Measurements from ENCODE around the gene STARD3. TPM values are rescaled to one million over a fixed set of nuclear protein-coding genes. Genes with fewer than 3 reads are reported as not detected.

The STARD3 gene
- total RNA-seq, 4 donors from 2014 or later, result 27.5 to 47.3 (median 38.6) TPM

DNA sequence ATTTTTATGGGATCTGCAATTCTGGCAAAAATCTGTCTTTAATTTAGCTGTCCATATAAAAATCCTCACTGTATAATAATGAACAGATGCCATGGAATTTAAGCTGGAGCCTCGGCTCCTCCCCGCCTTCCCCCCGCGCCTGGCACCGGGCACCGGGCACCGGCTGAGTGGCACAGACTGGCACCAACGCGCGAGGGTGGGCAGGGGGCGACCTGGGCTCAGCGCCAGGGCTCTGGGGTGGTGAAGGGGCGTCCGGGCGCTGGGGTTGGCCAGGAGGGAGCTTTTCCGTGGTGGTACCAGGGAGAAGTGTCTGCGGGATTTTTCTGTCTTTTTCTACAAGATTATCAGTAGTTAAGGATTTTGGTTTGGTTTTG lies 38.3 kb upstream of the STARD3 start:
- H3K36me3 ChIP-seq, result no peaks in the 10 kb centered on the region
- peaks cover 23 to 38% (median 32%) of the 10 kb centered on the region in 4 donors for H3K4me1 ChIP-seq
- no peak for DNase-seq (ENCODE audit: extremely low spot score)
- H3K9me3 ChIP-seq, result no peaks in the 10 kb centered on the region
- WGBS, result 4% methylated on average over 14 of the region's 17 CpGs
- H3K4me3 ChIP-seq, result peak overlapping the region in 2 of 4 donors; percentile 8 to 13
- TF ChIP-seq, protein P1, sequence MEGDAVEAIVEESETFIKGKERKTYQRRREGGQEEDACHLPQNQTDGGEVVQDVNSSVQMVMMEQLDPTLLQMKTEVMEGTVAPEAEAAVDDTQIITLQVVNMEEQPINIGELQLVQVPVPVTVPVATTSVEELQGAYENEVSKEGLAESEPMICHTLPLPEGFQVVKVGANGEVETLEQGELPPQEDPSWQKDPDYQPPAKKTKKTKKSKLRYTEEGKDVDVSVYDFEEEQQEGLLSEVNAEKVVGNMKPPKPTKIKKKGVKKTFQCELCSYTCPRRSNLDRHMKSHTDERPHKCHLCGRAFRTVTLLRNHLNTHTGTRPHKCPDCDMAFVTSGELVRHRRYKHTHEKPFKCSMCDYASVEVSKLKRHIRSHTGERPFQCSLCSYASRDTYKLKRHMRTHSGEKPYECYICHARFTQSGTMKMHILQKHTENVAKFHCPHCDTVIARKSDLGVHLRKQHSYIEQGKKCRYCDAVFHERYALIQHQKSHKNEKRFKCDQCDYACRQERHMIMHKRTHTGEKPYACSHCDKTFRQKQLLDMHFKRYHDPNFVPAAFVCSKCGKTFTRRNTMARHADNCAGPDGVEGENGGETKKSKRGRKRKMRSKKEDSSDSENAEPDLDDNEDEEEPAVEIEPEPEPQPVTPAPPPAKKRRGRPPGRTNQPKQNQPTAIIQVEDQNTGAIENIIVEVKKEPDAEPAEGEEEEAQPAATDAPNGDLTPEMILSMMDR (IDR thresholded peaks at IDR 0.05), result no peak
- TF ChIP-seq EP300 (IDR thresholded peaks at IDR 0.05) (no peak), POLR2AphosphoS5 (IDR thresholded peaks at IDR 0.05) (no peak), POLR2A (IDR thresholded peaks at IDR 0.05; ENCODE audit: low read depth) (no peak)
- no peak overlapping the region for H3K27ac ChIP-seq (replicated peaks in 1 of 4)
- H3K27me3 ChIP-seq, result peaks cover 4 to 100% (median 85%) of the 10 kb centered on the region in 4 donors
- intact Hi-C loops (cut with DNase I), result no loop called here

DNA sequence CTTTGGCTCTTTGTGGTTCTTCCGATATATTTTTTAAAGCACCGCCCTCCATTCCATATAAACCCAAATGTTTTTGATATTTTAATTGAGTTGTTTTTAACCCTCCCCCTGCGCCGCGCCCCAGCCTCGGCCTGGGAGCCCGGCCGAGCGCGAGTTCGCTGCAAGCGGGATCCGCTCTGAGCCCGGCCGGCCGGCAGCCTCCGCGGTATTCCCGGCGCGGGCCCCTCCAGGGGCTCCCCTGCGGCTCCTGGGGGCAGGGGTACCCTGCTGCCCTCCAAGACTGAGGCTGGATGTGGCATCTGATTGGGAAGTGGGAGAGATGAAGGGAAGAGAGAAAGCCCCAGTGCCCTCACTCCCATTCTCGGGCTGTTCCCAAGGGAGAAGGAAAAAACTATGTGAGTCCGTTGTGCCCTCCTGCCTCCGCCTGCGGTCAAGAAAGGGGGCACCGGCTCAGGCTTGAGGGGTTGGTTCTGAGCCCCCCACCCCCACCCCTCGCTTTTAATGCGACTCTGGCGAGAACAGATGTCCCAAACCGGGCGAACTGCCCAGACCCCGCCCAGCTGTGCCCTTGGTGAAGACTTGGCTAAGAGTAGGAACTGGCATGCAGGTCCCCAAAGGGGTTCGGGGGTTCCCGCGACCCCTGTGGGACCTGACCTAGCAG lies 37.8 kb upstream of the STARD3 start:
- H3K4me1 ChIP-seq, result peaks cover 23 to 43% (median 33%) of the 10 kb centered on the region in 4 donors
- H3K9me3 ChIP-seq, result no peaks in the 10 kb centered on the region
- intact Hi-C loops (cut with DNase I), result no loop called here
- DNase-seq (ENCODE audit: extremely low spot score), result no peak
- H3K27ac ChIP-seq (replicated peaks in 1 of 4), result no peak overlapping the region
- TF ChIP-seq POLR2A (IDR thresholded peaks at IDR 0.05; ENCODE audit: low read depth) (no peak), EP300 (IDR thresholded peaks at IDR 0.05) (no peak), POLR2AphosphoS5 (IDR thresholded peaks at IDR 0.05) (no peak)
- TF ChIP-seq, protein P1 (IDR thresholded peaks at IDR 0.05), result no peak
- no peaks in the 10 kb centered on the region for H3K36me3 ChIP-seq
- H3K4me3 ChIP-seq, result peak overlapping the region in 3 of 4 donors; percentile 4 to 13 (median 8)
- peaks cover 4 to 100% (median 90%) of the 10 kb centered on the region in 4 donors for H3K27me3 ChIP-seq
- WGBS, result 2% methylated on average over 16 of the region's 36 CpGs

DNA sequence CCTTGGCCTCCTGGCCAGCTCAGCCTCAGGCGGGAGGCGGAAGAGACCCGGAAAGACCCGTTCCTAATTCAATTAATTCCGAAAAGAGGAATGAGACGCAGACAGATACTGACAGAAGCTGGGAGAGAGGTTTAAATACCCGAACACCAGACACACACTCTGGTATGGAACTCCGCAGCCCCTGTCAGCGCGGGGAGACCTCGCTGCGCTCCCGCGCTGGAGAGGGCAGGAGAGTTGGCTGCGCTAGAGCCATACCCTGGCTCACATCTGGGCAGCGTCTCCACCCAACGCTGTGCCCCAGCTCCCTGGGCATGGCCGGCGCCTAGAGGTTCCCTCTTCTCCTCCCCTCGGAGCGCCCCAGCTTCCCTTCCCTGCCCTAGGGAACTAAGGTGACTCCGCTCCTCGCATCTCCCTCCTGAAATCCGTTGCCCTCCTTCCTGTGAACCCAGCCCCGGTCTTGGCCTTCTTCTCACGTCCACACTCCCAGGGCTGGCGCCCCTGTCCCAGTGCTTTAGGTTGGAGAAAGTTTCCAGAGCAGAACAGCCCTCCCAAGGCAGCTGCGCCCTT lies 37.2 kb upstream of the STARD3 start:
- H3K36me3 ChIP-seq, result no peaks in the 10 kb centered on the region
- no peak overlapping the region for H3K27ac ChIP-seq (replicated peaks in 1 of 4)
- DNase-seq (ENCODE audit: extremely low spot score), result no peak
- intact Hi-C loops (cut with DNase I), result no loop called here
- H3K9me3 ChIP-seq, result no peaks in the 10 kb centered on the region
- peaks cover 4 to 100% (median 94%) of the 10 kb centered on the region in 4 donors for H3K27me3 ChIP-seq
- peaks cover 23 to 49% (median 39%) of the 10 kb centered on the region in 4 donors for H3K4me1 ChIP-seq
- H3K4me3 ChIP-seq, result no peak overlapping the region
- 2% methylated on average over 24 of the region's 28 CpGs for WGBS
- no peak for TF ChIP-seq POLR2AphosphoS5 (IDR thresholded peaks at IDR 0.05)
- TF ChIP-seq POLR2A (IDR thresholded peaks at IDR 0.05; ENCODE audit: low read depth), result no peak
- TF ChIP-seq, protein P1 (IDR thresholded peaks at IDR 0.05), result no peak

DNA sequence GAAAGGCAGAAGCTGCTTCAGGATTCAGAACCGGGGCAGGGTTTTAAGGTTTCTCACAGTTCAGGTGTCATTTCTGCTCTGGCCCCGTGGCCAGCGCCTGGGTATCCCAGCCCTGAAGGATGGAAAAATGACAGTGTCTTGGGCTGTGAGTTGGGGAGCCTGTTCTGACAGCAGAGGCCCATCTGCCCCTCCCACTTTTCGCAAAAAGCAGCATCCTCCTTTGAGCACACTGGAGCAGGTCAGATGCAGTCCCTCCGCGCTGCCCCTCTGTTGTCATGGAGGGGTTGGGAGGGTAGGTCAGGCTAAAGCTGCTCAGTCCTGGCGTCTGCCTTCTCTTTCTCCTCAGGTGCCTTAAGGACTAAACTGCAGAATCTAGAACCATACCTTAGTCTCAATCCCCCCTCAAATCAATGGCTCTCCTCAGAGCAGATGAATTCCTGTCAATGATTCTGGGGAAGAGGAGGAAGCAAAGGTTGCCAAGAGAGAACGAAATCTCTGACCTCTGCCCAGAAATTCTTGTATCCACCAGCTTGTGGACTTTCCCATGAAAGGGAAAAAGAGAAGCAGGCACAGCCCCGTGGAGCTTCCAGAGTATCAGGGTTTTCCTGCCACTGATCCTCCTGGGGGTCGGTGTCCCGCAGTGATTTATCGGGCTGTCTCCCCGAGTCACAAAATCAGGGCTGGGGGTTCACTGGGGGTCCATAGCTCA lies 36.5 kb upstream of the STARD3 start:
- intact Hi-C loops (cut with DNase I), result no loop called here
- peaks cover 4 to 100% (median 95%) of the 10 kb centered on the region in 4 donors for H3K27me3 ChIP-seq
- TF ChIP-seq POLR2A (IDR thresholded peaks at IDR 0.05; ENCODE audit: low read depth), result no peak
- TF ChIP-seq, protein P1 (IDR thresholded peaks at IDR 0.05), result no peak
- TF ChIP-seq POLR2AphosphoS5 (IDR thresholded peaks at IDR 0.05), result no peak
- TF ChIP-seq EP300 (IDR thresholded peaks at IDR 0.05), result no peak
- no peak overlapping the region for H3K4me3 ChIP-seq
- no peaks in the 10 kb centered on the region for H3K36me3 ChIP-seq
- no peaks in the 10 kb centered on the region for H3K9me3 ChIP-seq
- H3K27ac ChIP-seq (replicated peaks in 1 of 4), result no peak overlapping the region
- DNase-seq (ENCODE audit: extremely low spot score), result no peak
- peaks cover 30 to 56% (median 46%) of the 10 kb centered on the region in 4 donors for H3K4me1 ChIP-seq
- 9% methylated on average over 3 of the region's 13 CpGs for WGBS

All from esophagus muscularis mucosa (tissue), 4 donors.